Stimulated activated CD8-positive, alpha-beta memory T cell treated with anti-CD3 and anti-CD28 coated beads, Interleukin-15, amount 100 ng/mL, for 4 hours (primary cell): ENCODE measurements around the gene KIRREL2.
"Not testable (repeated sequence)": the region's sequence is repeated elsewhere in the genome, so short reads cannot be mapped to it uniquely, and the experiment has no call there.

Experiments
- DNase-seq, 2 donors: peaks; one replicate each; pipeline ENCODE4 v3.0.0-alpha.2; 2020; ENCODE audit warnings: low read depth in 2 of 2

KIRREL2 gene

GRCh38 chr19:35897706-35898451 lies 41.2 kb downstream of the KIRREL2 start:
- DNase-seq = no peak

GRCh38 chr19:35898499-35898809 lies 41.7 kb downstream of the KIRREL2 start:
- no peak for DNase-seq

- peak; percentile 77 to 81 for DNase-seq
Observed at GRCh38 chr19:35899547-35900214, 43.0 kb downstream of the KIRREL2 start.

GRCh38 chr19:35901055-35901644 lies 44.4 kb downstream of the KIRREL2 start:
- no peak for DNase-seq

GRCh38 chr19:35901854-35902661 lies 45.3 kb downstream of the KIRREL2 start, which contains the start of gene HCST:
Gene HCST, plus strand, starts transcription at chr19:35902529. Its CDS starts 65 bp downstream, at chr19:35902594.
- DNase-seq = no peak

GRCh38 chr19:35902870-35903475 lies 46.3 kb downstream of the KIRREL2 start:
- DNase-seq = no peak

GRCh38 chr19:35903550-35904179 lies 47.0 kb downstream of the KIRREL2 start:
- DNase-seq = peak; percentile 84 to 93

- DNase-seq = no peak
Observed at GRCh38 chr19:35904311-35905068, 47.8 kb downstream of the KIRREL2 start.

GRCh38 chr19:35905178-35905727 lies 48.5 kb downstream of the KIRREL2 start:
- DNase-seq = no peak

GRCh38 chr19:35907377-35907745 lies 50.6 kb downstream of the KIRREL2 start:
- no peak for DNase-seq

- no peak for DNase-seq
Observed at GRCh38 chr19:35908010-35908441, 51.3 kb downstream of the KIRREL2 start, which contains the start of gene TYROBP. Gene TYROBP, minus strand, starts transcription at chr19:35908295. Its CDS starts 67 bp downstream, at chr19:35908228.

- DNase-seq = no peak
Observed at GRCh38 chr19:35908973-35909683, 52.4 kb downstream of the KIRREL2 start.

- no peak for DNase-seq
Observed at GRCh38 chr19:35909684-35910035, 52.9 kb downstream of the KIRREL2 start.

- DNase-seq = not testable (repeated sequence)
Observed at GRCh38 chr19:35910355-35910754, 53.6 kb downstream of the KIRREL2 start.

- DNase-seq = no peak
Observed at GRCh38 chr19:35911173-35911572, 54.5 kb downstream of the KIRREL2 start.

- DNase-seq = no peak
Observed at GRCh38 chr19:35911790-35912189, 55.1 kb downstream of the KIRREL2 start.

GRCh38 chr19:35913589-35913988 lies 56.9 kb downstream of the KIRREL2 start:
- DNase-seq = no peak

GRCh38 chr19:35915443-35915842 lies 58.7 kb downstream of the KIRREL2 start:
- DNase-seq = no peak
